ENCODE measurements around the gene PPP1CB.

Gene PPP1CB

DNA sequence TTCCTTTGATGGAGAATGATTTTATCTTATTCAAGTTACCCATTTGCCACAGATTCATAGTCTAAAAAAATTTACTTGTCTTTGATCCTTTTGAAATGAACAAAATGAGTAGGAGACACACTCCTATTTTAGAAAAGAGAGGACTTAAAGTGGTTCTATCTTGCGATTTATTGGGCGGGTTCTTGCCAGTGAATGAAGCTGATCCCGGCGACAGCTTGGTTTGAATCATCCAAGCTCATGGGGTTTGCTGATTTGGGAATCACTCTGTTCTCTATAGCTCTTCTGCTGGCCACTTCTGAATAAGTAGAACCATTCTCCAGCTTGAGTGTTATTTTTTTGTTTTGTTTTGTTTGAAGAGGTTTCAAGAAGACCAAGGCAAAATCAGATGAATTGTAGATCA is 25.5 kb upstream of the PPP1CB start (continued):
- TF ChIP-seq, protein P1, sequence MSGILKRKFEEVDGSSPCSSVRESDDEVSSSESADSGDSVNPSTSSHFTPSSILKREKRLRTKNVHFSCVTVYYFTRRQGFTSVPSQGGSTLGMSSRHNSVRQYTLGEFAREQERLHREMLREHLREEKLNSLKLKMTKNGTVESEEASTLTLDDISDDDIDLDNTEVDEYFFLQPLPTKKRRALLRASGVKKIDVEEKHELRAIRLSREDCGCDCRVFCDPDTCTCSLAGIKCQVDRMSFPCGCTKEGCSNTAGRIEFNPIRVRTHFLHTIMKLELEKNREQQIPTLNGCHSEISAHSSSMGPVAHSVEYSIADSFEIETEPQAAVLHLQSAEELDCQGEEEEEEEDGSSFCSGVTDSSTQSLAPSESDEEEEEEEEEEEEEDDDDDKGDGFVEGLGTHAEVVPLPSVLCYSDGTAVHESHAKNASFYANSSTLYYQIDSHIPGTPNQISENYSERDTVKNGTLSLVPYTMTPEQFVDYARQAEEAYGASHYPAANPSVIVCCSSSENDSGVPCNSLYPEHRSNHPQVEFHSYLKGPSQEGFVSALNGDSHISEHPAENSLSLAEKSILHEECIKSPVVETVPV (CRISPR knock-in tag; IDR thresholded peaks at IDR 0.05), result no peak
- no peak for TF ChIP-seq ZFP30 (CRISPR knock-in tag; IDR thresholded peaks at IDR 0.05)

DNA sequence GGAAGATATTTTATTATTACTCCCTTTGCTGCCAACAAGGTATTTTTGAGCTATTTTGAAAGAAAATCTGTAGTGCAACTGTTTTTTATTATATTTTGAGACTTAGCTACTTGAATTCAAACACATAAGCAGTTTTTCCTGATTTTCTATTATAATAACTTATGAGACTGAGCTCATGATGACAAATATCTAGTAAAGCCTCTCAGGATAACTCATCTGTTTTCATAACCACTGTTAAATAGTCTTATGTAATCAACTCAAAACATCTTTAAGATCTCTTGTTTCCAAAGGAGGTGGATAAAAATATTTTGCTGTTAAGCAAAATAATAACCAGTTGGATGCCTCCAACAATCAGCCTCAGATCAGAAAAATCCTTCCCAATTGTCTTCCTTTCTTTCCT is 21.9 kb upstream of the PPP1CB start:
- TF ChIP-seq, protein P1 (CRISPR knock-in tag; IDR thresholded peaks at IDR 0.05), result no peak
- TF ChIP-seq, protein P2, sequence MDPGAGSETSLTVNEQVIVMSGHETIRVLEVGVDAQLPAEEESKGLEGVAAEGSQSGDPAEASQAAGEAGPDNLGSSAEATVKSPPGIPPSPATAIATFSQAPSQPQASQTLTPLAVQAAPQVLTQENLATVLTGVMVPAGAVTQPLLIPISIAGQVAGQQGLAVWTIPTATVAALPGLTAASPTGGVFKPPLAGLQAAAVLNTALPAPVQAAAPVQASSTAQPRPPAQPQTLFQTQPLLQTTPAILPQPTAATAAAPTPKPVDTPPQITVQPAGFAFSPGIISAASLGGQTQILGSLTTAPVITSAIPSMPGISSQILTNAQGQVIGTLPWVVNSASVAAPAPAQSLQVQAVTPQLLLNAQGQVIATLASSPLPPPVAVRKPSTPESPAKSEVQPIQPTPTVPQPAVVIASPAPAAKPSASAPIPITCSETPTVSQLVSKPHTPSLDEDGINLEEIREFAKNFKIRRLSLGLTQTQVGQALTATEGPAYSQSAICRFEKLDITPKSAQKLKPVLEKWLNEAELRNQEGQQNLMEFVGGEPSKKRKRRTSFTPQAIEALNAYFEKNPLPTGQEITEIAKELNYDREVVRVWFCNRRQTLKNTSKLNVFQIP (CRISPR knock-in tag; IDR thresholded peaks at IDR 0.05; ENCODE audit: borderline replicate concordance, low read depth), result no peak
- TF ChIP-seq ZNF8 (CRISPR knock-in tag; IDR thresholded peaks at IDR 0.05) (no peak), ZNF70 (CRISPR knock-in tag; IDR thresholded peaks at IDR 0.05) (no peak), GLIS3 (CRISPR knock-in tag; IDR thresholded peaks at IDR 0.05) (no peak), ISL1 (CRISPR knock-in tag; IDR thresholded peaks at IDR 0.05) (no peak), ZNF565 (CRISPR knock-in tag; conservative IDR thresholded peaks at IDR 0.05; ENCODE audit: low read depth) (no peak), ESRRG (CRISPR knock-in tag; IDR thresholded peaks at IDR 0.05) (no peak), RARB (CRISPR knock-in tag; IDR thresholded peaks at IDR 0.05) (no peak), SNAI2 (CRISPR knock-in tag; IDR thresholded peaks at IDR 0.05) (no peak)
- TF ChIP-seq, protein P3, sequence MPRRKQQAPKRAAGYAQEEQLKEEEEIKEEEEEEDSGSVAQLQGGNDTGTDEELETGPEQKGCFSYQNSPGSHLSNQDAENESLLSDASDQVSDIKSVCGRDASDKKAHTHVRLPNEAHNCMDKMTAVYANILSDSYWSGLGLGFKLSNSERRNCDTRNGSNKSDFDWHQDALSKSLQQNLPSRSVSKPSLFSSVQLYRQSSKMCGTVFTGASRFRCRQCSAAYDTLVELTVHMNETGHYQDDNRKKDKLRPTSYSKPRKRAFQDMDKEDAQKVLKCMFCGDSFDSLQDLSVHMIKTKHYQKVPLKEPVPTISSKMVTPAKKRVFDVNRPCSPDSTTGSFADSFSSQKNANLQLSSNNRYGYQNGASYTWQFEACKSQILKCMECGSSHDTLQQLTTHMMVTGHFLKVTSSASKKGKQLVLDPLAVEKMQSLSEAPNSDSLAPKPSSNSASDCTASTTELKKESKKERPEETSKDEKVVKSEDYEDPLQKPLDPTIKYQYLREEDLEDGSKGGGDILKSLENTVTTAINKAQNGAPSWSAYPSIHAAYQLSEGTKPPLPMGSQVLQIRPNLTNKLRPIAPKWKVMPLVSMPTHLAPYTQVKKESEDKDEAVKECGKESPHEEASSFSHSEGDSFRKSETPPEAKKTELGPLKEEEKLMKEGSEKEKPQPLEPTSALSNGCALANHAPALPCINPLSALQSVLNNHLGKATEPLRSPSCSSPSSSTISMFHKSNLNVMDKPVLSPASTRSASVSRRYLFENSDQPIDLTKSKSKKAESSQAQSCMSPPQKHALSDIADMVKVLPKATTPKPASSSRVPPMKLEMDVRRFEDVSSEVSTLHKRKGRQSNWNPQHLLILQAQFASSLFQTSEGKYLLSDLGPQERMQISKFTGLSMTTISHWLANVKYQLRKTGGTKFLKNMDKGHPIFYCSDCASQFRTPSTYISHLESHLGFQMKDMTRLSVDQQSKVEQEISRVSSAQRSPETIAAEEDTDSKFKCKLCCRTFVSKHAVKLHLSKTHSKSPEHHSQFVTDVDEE (CRISPR knock-in tag; IDR thresholded peaks at IDR 0.05), result no peak
- peak; percentile 53; the same call in 2 of the 3 replicates for ATAC-seq

DNA sequence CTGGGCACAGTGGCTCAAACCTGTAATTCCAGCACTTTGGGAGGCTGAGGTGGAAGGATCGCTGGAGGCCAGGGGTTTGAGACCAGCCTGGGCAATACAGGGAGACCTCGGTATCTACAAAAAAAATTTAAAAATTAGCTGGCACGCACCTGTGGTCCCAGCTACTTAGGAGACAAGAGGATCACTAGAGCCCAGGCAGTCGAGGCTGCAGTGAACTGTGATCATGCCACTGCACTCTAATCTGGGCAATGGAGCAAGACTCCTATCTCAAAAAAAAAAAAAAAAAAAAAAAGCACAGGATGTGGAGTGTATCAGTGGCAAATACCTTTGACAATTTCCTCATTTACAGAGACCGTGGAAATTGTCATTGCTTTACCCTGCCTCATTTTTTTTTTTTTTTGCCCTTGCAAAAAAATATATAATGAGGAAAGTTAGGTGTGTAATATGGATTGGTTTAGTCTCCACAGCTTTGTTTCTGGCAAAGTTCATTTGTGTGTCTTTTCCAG is 20.9 kb upstream of the PPP1CB start:
- TF ChIP-seq ISL1 (CRISPR knock-in tag; IDR thresholded peaks at IDR 0.05), result no peak
- TF ChIP-seq, protein P4, sequence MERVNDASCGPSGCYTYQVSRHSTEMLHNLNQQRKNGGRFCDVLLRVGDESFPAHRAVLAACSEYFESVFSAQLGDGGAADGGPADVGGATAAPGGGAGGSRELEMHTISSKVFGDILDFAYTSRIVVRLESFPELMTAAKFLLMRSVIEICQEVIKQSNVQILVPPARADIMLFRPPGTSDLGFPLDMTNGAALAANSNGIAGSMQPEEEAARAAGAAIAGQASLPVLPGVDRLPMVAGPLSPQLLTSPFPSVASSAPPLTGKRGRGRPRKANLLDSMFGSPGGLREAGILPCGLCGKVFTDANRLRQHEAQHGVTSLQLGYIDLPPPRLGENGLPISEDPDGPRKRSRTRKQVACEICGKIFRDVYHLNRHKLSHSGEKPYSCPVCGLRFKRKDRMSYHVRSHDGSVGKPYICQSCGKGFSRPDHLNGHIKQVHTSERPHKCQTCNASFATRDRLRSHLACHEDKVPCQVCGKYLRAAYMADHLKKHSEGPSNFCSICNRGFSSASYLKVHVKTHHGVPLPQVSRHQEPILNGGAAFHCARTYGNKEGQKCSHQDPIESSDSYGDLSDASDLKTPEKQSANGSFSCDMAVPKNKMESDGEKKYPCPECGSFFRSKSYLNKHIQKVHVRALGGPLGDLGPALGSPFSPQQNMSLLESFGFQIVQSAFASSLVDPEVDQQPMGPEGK (CRISPR knock-in tag; IDR thresholded peaks at IDR 0.05; ENCODE audit: borderline replicate concordance), result no peak
- no peak for TF ChIP-seq ZNF565 (CRISPR knock-in tag; conservative IDR thresholded peaks at IDR 0.05; ENCODE audit: low read depth)
- TF ChIP-seq ESRRG (CRISPR knock-in tag; IDR thresholded peaks at IDR 0.05), result no peak
- no peak for TF ChIP-seq GLIS3 (CRISPR knock-in tag; IDR thresholded peaks at IDR 0.05)
- TF ChIP-seq, protein P1 (CRISPR knock-in tag; IDR thresholded peaks at IDR 0.05), result no peak
- no peak for TF ChIP-seq OSR1 (CRISPR knock-in tag; IDR thresholded peaks at IDR 0.05)
- no peak for TF ChIP-seq ZNF70 (CRISPR knock-in tag; IDR thresholded peaks at IDR 0.05)
- TF ChIP-seq, protein P2 (CRISPR knock-in tag; IDR thresholded peaks at IDR 0.05; ENCODE audit: borderline replicate concordance, low read depth), result no peak
- TF ChIP-seq, protein P5, sequence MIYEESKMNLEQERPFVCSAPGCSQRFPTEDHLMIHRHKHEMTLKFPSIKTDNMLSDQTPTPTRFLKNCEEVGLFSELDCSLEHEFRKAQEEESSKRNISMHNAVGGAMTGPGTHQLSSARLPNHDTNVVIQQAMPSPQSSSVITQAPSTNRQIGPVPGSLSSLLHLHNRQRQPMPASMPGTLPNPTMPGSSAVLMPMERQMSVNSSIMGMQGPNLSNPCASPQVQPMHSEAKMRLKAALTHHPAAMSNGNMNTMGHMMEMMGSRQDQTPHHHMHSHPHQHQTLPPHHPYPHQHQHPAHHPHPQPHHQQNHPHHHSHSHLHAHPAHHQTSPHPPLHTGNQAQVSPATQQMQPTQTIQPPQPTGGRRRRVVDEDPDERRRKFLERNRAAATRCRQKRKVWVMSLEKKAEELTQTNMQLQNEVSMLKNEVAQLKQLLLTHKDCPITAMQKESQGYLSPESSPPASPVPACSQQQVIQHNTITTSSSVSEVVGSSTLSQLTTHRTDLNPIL (CRISPR knock-in tag; IDR thresholded peaks at IDR 0.05; ENCODE audit: low read depth), result no peak
- no peak for TF ChIP-seq PPARA (CRISPR knock-in tag; IDR thresholded peaks at IDR 0.05; ENCODE audit: borderline replicate concordance)
- no peak for TF ChIP-seq ZFP30 (CRISPR knock-in tag; IDR thresholded peaks at IDR 0.05)
- TF ChIP-seq, protein P3 (CRISPR knock-in tag; IDR thresholded peaks at IDR 0.05), result no peak
- ATAC-seq, result no peak

Measured in SK-N-SH treated with all-trans-retinoic acid at 6 μM for 48 hours (cell line).